ENCODE results near the gene DDX28. TPM values are rescaled to one million over a fixed set of nuclear protein-coding genes. Genes with fewer than 3 reads are reported as not detected.

The DDX28 gene
- total RNA-seq, 1 donor from 2014 or later = 6.6 TPM

GRCh38 chr16:67993207-67994039 is 29.6 kb downstream of the DDX28 start:
- Mint-ChIP-seq H3K27me3 (ENCODE audit: low read depth) (no peaks in the 10 kb centered on the region), H3K4me1 (ENCODE audit: low read depth) (peaks cover 6% of the 10 kb centered on the region), H3K4me3 (ENCODE audit: unreplicated experiment) (peak overlapping the region; percentile 35), H3K9me3 (ENCODE audit: low read depth) (no peaks in the 10 kb centered on the region), H3K27ac (ENCODE audit: unreplicated experiment) (peak overlapping the region; percentile 12), H3K36me3 (ENCODE audit: low read depth) (no peaks in the 10 kb centered on the region)
- DNase-seq (ENCODE audit: low spot score) = no peak
- TF ChIP-seq, protein P1, sequence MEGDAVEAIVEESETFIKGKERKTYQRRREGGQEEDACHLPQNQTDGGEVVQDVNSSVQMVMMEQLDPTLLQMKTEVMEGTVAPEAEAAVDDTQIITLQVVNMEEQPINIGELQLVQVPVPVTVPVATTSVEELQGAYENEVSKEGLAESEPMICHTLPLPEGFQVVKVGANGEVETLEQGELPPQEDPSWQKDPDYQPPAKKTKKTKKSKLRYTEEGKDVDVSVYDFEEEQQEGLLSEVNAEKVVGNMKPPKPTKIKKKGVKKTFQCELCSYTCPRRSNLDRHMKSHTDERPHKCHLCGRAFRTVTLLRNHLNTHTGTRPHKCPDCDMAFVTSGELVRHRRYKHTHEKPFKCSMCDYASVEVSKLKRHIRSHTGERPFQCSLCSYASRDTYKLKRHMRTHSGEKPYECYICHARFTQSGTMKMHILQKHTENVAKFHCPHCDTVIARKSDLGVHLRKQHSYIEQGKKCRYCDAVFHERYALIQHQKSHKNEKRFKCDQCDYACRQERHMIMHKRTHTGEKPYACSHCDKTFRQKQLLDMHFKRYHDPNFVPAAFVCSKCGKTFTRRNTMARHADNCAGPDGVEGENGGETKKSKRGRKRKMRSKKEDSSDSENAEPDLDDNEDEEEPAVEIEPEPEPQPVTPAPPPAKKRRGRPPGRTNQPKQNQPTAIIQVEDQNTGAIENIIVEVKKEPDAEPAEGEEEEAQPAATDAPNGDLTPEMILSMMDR (IDR thresholded peaks at IDR 0.05) = peak; percentile 99

GRCh38 chr16:67992661-67993206 is 30.3 kb downstream of the DDX28 start:
- no peaks in the 10 kb centered on the region for H3K9me3 Mint-ChIP-seq (ENCODE audit: low read depth)
- no peak overlapping the region for H3K4me3 Mint-ChIP-seq (ENCODE audit: unreplicated experiment)
- H3K36me3 Mint-ChIP-seq (ENCODE audit: low read depth) = no peaks in the 10 kb centered on the region
- TF ChIP-seq, protein P1 (IDR thresholded peaks at IDR 0.05) = no peak
- H3K27ac Mint-ChIP-seq (ENCODE audit: unreplicated experiment) = no peak overlapping the region
- peaks cover 6% of the 10 kb centered on the region for H3K4me1 Mint-ChIP-seq (ENCODE audit: low read depth)
- no peaks in the 10 kb centered on the region for H3K27me3 Mint-ChIP-seq (ENCODE audit: low read depth)
- no peak for DNase-seq (ENCODE audit: low spot score)

DNA sequence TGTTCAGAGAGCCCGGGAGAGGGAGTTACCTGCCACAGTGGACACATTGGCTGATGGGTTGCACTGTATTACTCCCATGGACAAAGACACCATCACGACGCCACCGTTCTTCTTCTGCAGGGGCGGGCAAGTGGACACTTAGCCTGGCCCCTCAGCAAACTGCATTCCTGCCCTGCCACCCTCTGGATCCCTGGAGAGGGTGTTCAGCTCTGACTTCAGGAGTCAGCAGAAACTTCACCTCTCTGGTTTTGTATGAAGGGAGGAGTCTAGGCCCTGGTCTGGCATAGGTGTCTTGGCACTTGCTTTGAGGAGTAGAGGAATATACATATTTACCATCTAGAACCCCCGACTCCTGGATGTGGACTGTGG is 33.0 kb downstream of the DDX28 start:
- Mint-ChIP-seq H3K4me3 (ENCODE audit: unreplicated experiment) (no peak overlapping the region), H3K27me3 (ENCODE audit: low read depth) (no peaks in the 10 kb centered on the region), H3K27ac (ENCODE audit: unreplicated experiment) (no peak overlapping the region), H3K36me3 (ENCODE audit: low read depth) (no peaks in the 10 kb centered on the region), H3K4me1 (ENCODE audit: low read depth) (peaks cover 6% of the 10 kb centered on the region), H3K9me3 (ENCODE audit: low read depth) (no peaks in the 10 kb centered on the region)
- DNase-seq (ENCODE audit: low spot score) = no peak
- TF ChIP-seq, protein P1 (IDR thresholded peaks at IDR 0.05) = no peak

DNA sequence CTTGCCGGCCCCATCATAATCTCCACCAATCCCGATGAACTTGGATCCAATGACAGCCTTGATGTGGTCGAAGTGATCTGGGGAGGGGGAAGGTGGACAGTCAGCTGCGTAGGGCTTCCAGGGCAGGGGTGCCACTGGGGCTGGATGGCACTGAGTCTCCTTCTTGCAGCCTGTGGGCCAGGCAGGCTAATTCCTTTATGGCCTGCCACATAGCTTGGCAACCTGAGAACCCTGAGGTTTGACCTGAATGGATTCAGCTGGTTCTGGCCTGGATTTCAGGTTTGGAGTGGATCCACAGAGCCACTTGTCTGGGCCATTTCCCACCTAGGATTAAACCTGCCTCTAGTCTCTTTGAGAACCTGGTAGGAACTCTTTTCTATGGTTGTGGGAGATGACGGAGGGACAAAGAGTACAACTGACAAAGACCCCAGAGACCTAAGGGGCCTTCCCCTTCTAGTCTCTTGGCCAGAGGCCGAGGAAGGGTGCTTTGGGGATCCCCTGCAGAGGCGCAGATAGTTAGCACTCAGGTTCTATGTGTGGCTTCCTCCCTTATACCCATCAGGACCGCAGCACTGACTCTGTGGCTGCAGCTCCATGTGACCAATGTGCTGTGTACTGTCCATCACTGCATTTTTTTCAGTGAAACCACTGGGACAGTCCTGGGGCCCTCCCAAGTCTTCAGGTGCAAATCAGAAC is 33.6 kb downstream of the DDX28 start:
- no peak overlapping the region for H3K27ac Mint-ChIP-seq (ENCODE audit: unreplicated experiment)
- no peaks in the 10 kb centered on the region for H3K36me3 Mint-ChIP-seq (ENCODE audit: low read depth)
- no peak overlapping the region for H3K4me3 Mint-ChIP-seq (ENCODE audit: unreplicated experiment)
- H3K4me1 Mint-ChIP-seq (ENCODE audit: low read depth) = peaks cover 6% of the 10 kb centered on the region
- DNase-seq (ENCODE audit: low spot score) = no peak
- H3K9me3 Mint-ChIP-seq (ENCODE audit: low read depth) = no peaks in the 10 kb centered on the region
- H3K27me3 Mint-ChIP-seq (ENCODE audit: low read depth) = no peaks in the 10 kb centered on the region
- TF ChIP-seq, protein P1 (IDR thresholded peaks at IDR 0.05) = no peak

DNA sequence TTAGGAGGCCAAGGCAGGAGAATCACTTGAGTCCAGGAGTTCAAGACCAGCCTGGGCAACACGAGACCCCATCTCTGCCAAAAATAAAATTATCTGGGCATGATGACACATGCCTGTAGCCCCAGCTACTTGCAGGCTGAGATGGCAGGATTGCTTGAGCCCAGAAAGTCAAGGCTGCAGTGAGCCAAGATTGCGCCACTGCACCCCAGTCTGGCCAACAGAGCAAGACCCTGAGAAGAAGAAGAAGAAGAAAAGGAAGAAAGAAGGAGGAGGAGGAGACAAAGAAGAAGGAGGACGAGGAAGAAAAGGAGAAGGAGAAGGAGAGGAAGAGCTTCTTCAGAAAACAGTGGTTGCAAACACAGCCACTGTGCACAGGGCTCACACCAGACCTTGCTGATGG is 34.4 kb downstream of the DDX28 start:
- no peaks in the 10 kb centered on the region for H3K36me3 Mint-ChIP-seq (ENCODE audit: low read depth)
- peaks cover 3% of the 10 kb centered on the region for H3K4me1 Mint-ChIP-seq (ENCODE audit: low read depth)
- no peak overlapping the region for H3K27ac Mint-ChIP-seq (ENCODE audit: unreplicated experiment)
- no peak overlapping the region for H3K4me3 Mint-ChIP-seq (ENCODE audit: unreplicated experiment)
- DNase-seq (ENCODE audit: low spot score) = no peak
- H3K27me3 Mint-ChIP-seq (ENCODE audit: low read depth) = no peaks in the 10 kb centered on the region
- H3K9me3 Mint-ChIP-seq (ENCODE audit: low read depth) = no peaks in the 10 kb centered on the region
- TF ChIP-seq, protein P1 (IDR thresholded peaks at IDR 0.05) = no peak

Measured in chondrocyte (in vitro differentiated cells).